Measurements from ENCODE around the gene KLF11. TPM values are rescaled to one million over a fixed set of nuclear protein-coding genes. Genes with fewer than 3 reads are reported as not detected.

KLF11 gene
- total RNA-seq, 4 donors from 2014 or later = 42.5 to 86.1 (median 61.2) TPM

GRCh38 chr2:10101491-10101890 lies 58.1 kb downstream of the KLF11 start:
- 66 to 68% methylated on average over 7 of the region's 7 CpGs for WGBS, 2 donors
- intact Hi-C loops (cut with DNase I; ENCODE audit: low total_unique reads) = no loop called here
- no peak overlapping the region for H3K4me3 ChIP-seq (ENCODE audit: low read depth, poor library complexity, severe bottlenecking)
- no peak for DNase-seq (ENCODE audit: low spot score in 2 of 2)
- TF ChIP-seq, protein P1, sequence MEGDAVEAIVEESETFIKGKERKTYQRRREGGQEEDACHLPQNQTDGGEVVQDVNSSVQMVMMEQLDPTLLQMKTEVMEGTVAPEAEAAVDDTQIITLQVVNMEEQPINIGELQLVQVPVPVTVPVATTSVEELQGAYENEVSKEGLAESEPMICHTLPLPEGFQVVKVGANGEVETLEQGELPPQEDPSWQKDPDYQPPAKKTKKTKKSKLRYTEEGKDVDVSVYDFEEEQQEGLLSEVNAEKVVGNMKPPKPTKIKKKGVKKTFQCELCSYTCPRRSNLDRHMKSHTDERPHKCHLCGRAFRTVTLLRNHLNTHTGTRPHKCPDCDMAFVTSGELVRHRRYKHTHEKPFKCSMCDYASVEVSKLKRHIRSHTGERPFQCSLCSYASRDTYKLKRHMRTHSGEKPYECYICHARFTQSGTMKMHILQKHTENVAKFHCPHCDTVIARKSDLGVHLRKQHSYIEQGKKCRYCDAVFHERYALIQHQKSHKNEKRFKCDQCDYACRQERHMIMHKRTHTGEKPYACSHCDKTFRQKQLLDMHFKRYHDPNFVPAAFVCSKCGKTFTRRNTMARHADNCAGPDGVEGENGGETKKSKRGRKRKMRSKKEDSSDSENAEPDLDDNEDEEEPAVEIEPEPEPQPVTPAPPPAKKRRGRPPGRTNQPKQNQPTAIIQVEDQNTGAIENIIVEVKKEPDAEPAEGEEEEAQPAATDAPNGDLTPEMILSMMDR (IDR thresholded peaks at IDR 0.05) = no peak
- no peak for TF ChIP-seq POLR2A (IDR thresholded peaks at IDR 0.05)

- intact Hi-C loops (cut with DNase I; ENCODE audit: low total_unique reads) = no loop called here
- 77 to 81% methylated on average over 6 of the region's 6 CpGs for WGBS, 2 donors
- DNase-seq (ENCODE audit: low spot score in 2 of 2) = no peak
- no peak overlapping the region for H3K4me3 ChIP-seq (ENCODE audit: low read depth, poor library complexity, severe bottlenecking)
- TF ChIP-seq, protein P1 (IDR thresholded peaks at IDR 0.05) = no peak
- no peak for TF ChIP-seq POLR2A (IDR thresholded peaks at IDR 0.05)
Measured at GRCh38 chr2:10103179-10103578, 59.8 kb downstream of the KLF11 start.

Other genes starting within 250 kb of the KLF11 start
- 10 to 100 TPM; 11.2 to 26.9 (median 20.1) TPM for gene TAF1B, start 200.1 kb upstream of the KLF11 start, total RNA-seq
- gene GRHL1, start 91.9 kb upstream of the KLF11 start, total RNA-seq = 100 to 1,000 TPM; 104 to 134 (median 115) TPM
- gene CYS1, start 36.9 kb downstream of the KLF11 start, total RNA-seq = under 1 TPM in 3 of 4 donors, not detected in 1; 0.25 to 0.98 (median 0.62) TPM
- gene RRM2, start 79.2 kb downstream of the KLF11 start, total RNA-seq = 1 to 10 TPM in 3 of 4 donors, under 1 TPM in 1; 0.99 to 9.5 (median 1.8) TPM

All from lower leg skin (tissue), 4 donors.